Stimulated activated CD4-positive, alpha-beta T cell treated with anti-CD3 and anti-CD28 coated beads, TNF-alpha, amount 100 ng/mL, for 4 hours (primary cell): Measurements from ENCODE around the gene C19orf12.
"Not testable (repeated sequence)": the region's sequence is repeated elsewhere in the genome, so short reads cannot be mapped to it uniquely, and the experiment has no call there.

Experiments used
- DNase-seq, 3 experiments: peaks; one replicate each; pipeline ENCODE4 v3.0.0-alpha.2; 2020; ENCODE audit warnings: low read depth in 3 of 3

The C19orf12 gene

DNA sequence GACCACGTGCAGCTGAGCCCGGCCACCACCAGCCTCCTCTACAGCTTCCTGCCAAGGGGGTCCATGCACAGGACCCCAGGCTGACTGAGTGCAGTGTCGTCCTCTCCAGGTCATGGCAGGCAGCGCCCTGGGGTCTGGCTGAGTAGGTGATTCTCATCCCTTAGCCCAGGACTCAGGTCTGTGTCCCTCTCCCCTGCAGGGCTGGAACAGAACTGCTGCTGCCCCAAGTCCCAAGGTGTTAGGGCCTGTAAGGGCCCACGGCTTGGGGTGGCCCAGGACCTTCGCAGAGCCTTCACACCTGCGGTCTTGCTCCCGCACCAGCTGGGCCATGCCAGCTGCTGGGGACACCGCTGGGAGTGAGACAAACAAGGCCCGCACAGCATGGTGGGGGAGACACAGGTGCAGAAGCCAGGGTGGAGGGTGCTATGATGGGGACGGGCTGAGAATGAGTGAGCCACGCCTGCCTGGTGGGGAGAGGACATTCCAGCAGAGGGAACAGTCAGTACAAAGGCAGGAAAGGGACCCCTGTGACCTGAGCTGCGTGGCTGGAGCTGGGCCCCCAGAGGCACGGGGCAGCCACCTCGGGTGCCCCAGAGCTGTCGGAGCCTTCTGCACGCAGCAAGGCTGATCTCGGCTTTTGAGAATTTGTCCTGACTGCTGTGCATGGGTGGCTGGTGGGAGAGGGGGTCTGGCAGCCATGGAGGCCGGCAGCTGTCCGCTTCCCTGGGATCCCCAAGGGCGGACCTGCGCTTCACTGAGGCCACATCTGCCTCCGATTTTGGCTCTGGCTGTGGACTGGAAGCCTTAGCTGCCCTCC lies 37.9 kb downstream of the C19orf12 start:
- DNase-seq, result no peak

DNA sequence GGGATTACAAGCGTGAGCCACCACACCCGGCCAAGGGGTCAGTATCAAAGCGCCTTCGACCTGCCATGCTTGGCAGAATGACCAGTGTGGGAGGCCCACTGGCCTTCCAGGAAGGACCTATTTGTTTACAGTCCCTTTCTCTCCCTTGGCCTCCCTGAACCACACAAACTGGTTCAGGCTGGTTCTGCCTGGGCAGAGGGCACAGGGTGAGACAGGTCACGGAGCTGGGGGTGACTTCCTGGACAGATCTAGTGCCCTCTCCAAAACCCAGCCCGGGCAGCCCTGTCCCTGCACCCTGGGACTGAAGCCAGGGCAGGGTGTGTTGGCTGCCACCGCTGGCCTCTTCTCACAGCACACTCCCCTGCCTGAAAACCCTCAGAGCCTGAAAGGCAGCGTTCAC lies 38.5 kb downstream of the C19orf12 start:
- DNase-seq, result no peak

DNA sequence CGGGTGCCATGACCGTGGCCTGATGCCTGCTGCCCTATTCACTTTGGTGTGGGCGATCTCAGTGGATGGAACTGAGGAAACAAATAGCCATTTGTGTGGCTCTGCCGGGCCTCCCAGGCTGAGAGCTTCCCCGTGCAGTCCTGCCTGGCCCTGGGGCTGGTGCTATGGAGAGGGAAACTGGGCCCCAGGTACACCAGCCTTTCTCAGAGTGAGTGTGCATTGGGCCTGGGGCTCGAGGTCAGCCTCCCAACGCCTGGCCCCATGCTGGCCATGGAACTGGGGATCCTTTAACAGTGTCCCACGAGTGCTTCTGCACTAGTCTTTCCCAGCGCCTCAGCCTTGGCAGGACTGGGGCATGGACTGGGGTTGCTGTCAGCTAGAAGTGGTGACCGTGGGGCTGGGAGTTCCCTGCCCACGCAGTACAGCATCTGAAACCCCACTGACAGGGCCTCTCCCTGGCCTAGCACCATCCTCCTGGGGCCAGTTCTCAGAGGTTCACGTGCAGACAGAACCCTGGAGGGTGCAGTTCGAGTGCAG lies 39.3 kb downstream of the C19orf12 start:
- no peak for DNase-seq

DNA sequence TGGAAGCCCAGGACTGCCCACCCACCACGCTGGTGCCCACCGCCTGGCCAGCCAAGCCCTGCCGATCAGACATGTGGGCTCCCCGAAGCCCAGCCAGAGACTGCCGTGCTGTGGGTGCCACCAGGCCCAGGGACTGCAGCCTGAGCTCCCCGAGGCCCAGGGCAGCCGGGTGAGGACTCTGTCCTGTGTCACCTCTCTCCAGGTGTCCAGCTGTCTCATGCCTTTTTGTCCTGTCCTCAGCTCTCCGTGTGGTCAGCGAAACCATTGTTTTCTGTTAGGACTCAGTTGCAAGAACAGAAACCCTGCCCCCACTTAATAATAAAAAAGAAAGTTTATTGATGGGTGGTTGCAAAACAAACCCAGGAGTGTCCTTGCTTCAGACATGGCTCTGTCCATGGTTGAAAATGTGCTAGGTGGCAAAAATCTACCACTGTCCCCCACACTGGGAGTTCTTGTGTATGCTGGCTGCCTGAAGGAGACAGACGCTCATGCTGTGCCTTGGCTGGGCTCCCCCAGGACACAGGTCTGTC lies 39.9 kb downstream of the C19orf12 start:
- no peak for DNase-seq

DNA sequence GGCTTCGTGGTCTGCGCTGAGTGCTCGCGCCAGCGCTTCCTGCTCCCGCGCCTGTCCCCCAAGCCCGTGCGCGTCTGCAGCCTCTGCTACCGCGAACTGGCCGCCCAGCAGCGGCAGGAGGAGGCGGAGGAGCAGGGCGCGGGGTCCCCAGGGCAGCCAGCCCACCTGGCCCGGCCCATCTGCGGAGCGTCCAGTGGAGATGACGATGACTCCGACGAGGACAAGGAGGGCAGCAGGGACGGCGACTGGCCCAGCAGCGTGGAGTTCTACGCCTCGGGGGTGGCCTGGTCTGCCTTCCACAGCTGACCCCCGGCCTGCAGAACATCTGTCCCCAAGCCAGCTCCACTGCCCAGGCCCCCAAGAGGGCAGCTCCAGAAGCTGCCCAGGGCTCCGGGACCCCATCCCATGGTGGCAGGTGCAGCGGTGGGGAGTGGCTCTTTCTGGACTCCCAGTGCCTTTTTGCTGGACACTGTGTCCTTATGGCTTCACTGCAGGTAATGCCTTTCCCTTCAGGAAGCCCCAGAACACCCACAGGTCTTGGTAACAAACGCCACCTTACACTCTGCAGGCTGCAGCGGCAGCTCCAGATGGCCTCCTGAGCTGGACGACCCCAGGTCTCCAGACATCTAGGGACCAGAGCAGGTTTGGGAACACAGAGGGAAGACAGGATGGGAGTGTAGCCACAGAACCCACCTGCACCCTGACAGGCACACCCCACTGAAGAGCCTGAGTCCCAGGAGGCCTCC lies 40.5 kb downstream of the C19orf12 start:
- DNase-seq, result no peak

DNA sequence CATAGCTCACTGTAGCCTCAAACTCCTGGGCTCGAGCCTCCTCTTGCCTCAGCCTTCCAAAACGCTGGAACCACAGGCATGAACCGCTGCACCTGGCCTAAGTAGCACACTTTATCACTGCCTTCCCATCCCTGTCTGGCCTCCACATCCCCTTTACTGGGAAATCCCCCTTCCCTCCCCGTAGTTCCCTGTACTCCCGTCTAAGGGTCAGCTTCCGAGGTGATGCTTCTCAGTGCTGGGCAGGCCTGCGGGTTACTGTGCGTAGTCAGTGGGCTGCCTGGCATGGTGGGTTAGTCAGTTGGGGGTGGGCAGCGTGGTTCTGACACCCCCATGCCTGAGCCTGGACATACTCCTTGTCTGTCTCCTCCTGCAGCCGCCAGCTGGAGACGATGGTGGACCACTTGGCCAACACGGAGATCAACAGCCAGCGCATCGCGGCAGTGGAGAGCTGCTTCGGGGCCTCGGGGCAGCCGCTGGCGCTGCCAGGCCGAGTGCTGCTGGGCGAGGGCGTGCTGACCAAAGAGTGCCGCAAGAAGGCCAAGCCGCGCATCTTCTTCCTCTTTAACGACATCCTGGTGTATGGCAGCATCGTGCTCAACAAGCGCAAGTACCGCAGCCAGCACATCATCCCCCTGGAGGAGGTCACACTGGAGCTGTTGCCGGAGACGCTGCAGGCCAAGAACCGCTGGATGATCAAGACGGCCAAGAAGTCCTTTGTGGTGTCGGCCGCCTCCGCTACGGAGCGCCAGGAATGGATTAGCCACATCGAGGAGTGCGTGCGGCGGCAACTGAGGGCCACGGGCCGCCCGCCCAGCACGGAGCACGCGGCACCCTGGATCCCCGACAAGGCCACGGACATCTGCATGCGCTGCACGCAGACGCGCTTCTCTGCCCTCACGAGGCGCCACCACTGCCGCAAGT lies 41.4 kb downstream of the C19orf12 start:
- no peak for DNase-seq

DNA sequence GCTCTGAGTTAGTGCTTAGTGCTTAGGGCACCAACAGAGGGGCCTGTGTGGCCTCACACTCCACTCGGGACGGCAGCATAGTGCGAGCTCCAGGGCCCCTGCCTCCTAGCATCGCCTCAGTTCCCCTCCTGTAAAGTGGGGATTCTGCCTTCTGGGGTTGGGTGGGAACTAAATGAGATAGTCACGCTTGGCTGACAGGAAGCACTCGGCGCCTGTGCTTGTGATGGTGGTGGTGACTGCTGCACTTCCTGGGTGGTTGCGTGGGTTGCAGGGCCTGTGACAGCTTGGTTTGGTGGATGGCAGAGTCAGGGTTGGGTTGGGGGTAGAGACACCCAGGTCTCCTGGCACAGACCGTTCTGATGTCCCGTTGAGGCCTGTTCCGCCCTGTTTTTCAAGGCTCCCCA lies 42.1 kb downstream of the C19orf12 start:
- DNase-seq, result peak; percentile 68 to 85 (median 78)

DNA sequence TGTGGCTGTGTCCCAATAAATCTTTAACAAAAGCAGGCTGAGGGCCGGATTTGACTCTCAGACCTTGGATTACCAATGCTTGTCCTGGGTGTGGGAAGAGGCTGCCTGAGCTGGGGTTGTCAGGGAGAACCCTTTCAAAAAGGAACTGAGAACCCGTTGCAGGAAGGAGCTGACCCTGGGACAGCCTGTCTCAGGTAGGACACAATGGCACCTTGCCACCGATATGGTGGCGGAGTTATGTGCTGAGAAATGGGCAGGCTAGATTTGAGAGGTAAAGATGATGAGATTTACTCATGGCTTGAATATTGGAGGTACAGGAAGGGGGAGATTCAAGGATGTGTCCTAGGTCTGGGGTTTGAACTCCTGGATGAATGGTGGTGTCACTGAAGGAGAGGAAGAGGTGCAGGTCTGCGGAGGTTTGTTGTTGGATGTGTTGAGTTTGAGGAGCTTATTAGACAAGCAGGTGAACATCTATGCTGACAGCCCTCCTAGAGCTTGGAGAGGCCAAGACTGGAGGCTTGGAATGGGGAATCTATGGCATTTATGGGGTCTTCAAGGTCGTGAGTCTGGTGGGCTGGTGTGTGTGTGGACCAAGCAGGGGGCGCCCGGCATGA lies 42.6 kb downstream of the C19orf12 start:
- DNase-seq, result no peak

DNA sequence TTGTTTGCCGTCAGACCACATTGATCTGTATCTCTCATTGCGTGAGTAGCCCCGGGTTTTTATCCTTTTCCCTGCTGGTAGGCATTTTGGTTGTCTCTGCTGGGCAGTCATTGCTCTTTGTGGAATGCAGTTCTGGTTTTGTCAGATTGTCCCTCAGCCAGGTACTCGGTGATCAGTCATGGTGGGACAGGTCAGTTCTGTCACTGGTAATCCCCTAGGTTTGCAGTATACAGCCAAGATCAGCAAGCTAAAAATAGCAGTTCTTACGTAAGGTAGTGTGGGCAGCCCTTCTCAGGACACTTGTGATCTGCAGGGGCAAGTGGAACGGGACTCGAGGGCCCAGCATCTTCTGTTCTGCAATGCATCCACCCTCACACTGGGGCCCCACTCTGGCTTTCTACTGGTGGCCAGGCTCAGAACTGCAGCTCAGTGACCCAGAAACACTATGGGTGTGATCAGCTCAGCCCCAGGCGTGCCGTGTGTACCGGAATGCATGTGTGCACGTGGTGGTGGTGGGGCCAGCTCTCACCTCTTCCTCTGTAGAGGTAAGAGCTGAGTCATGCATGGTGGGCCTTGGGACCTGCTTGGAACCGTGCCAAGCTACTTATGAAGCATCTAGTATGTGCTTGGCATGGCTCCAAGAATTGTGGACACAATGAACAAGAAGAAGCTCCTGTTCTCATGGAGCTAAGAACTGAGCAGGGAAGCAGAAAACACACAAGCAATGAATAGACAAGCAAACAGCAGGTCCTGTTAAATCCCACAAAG lies 43.5 kb downstream of the C19orf12 start:
- peak; percentile 60 to 82 (median 76) for DNase-seq

DNA sequence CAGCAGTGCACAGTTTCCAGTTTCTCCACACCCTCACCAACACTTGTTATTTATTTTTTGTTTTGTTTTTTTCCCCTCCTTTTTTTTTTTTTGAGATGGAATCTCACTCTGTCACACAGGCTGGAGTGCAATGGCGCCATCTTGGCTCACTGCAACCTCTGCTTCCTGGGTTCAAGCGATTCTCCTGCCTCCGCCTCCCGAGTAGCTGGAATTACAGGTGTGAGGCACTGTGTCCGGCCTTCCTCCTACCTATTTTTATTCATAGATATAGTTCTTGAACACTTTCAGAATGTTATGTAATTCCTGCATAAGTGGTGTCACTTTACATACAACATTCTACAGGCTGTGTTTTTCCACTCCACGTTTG lies 44.1 kb downstream of the C19orf12 start:
- not testable (repeated sequence) for DNase-seq

DNA sequence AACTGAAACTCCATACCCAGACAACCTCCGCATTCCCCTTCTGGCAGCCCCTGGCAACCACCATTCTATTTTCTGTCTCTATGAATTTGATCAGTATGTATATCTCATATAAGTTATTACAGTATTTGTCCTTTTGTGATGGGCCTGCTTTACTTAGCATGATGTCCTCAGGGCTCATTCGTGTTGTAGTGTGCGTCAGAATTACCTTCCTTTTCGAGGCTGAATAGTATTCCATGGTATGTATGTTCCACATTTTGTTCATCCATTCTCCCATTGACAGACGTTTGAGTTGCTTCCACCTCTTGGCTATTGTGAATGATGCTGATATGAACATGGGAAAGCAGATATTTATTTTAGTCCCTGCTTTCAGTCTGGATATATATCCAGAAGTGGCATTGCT lies 44.8 kb downstream of the C19orf12 start:
- DNase-seq, result no peak

DNA sequence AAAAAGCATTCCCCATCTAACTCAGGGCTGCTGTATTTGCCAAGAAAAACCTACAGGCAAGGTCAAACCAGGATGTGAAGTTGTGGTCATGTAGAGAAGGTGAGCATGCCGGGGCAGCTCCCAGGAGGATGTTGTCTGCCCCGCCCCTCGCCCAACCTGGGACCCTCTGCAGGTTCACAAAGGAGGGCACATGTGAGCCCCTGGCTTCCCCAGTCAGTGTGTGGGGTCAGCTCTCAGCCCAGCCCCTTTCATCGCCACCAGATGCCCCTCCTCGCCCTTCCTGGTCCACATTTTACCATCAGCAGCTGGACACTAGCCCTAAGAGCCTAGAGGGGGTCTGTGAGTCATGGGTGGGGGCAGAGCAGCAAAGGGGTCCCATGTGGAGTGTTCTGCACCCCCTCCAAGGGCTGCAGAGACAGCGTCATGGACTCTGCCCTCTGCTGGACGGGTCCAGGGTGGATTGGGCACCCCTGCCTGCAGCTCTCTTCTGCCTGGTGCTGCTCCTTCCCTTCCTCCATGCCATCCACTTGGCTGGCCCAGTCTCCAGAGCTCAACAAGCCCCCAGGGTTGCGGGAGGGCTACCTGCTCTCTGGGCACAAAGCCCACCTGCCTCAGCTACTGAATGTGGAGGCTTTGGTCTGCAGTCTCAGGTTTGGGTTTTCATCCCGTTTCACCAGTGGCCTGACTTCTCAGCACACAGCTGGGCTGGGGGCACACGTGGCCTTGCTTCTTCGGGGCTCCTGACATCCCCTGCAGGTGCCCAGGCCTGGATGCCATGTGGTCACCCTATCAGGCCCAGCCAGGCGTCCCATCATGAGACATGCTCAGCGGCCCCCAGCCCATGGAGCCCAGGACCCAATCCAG lies 46.1 kb downstream of the C19orf12 start:
- DNase-seq, result no peak

DNA sequence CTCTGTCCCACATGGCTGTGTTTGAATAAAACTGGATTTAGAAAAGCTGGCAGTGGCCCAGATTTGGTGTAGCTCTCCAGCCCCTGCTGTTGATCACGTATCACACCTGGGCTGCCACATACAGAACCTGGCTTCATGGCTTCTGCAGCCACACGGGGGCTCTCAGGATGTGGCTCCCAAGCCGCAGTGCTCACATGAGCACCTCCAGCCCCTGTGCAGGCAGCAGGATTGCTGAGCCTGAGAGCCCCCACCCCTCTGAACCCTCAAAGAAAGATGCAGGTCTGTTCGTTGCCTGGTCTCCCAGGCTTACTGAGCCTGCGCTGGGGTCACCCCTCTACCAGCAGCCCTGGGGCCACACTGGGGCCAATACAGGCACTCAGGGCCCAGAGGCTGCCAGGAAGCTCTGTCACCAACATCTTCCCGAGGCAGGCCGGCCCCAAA lies 47.1 kb downstream of the C19orf12 start:
- DNase-seq, result no peak

DNA sequence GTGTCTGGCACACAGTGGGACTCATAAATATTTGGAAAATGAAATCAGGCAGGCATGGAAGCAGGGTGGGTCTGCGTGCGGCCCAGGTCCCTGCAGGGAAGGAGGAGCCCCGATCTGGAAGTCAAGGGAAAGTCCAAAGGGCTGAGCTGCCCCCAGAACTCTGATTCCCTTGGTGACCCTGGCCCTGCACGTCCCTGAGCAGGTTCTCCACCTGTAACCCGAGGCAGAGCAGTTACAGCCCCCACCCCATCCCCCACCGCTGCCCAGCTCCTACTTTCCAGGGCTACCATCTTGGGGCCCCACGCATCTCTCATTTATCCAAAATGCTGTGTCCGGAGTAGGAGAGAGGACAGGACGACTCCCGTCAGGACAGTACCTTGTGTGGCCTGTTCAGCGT lies 47.7 kb downstream of the C19orf12 start:
- no peak for DNase-seq

DNA sequence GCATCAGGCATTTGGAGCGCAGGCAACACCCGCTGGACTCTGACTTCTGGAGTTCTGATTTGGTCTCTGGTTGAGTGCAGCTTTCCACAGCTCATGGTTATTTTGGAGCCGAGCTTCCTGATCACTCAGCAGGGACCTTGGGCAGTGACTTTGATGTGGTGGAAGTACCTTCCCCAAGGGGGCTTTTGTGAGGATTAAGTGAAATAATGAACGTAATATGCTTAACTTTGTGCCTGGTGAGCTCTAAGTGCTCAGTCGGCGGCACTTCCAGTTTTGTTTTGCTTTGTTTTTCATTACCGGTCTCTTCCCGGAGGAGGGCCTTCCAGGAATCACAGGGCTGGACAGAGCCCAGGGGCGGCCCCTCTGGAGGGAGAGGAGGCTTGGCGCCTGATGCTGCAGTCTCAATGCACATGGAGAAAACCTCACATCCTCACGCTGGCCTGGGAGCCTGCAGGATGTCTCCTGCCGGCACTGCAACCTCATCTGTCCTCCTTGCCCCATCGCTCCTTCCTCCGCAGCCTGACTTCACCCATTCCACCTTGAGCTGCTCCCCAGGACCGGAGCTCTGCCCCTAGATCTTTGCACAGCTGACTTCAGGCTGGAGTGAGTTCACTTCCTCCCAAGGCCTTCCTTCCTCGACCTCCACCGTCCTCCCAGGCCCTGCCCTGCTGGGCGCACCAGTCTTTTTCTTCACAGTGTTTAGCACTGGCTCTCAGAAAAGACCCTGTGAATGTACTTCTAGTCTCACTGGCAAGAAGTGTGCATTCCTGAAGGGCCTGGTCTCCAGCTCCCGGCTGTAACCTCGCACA lies 48.3 kb downstream of the C19orf12 start:
- no peak for DNase-seq

DNA sequence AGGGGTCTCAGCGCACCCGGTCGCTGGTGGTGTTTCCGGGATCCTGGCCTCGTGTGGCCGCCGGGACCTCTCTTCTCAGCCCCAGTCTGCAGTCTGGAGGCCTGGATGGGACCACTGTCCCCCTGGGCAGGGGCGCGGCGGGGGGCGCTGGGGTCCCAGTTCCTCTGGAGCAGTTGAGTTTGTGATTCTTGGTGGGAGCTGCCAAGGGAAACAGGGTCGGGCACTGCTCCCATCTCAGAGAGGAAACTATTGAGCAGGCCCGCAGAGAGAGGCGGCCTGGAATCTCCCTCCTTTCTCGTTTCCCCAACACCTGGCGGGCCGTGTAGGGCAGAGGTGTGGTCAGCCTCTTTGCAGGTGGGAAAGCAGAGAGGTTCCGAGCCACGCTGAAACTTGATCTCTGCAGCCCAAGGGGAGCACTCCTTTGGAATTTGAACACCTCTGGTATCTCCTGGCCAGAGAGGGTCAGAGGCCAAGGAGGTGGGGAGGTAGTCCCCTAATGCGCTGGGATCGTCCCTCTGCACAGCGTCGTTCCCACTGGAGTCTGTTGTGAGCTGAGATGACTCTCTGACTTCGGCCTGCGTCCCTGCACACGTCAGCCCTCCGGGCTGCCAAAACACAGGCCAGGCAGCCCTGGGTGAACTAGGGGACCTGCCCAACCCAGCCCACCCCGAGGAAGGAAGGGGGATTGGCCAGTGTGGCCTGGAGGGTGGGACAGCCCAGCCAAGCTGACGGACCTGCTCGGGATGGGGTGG lies 49.1 kb downstream of the C19orf12 start:
- no peak for DNase-seq

DNA sequence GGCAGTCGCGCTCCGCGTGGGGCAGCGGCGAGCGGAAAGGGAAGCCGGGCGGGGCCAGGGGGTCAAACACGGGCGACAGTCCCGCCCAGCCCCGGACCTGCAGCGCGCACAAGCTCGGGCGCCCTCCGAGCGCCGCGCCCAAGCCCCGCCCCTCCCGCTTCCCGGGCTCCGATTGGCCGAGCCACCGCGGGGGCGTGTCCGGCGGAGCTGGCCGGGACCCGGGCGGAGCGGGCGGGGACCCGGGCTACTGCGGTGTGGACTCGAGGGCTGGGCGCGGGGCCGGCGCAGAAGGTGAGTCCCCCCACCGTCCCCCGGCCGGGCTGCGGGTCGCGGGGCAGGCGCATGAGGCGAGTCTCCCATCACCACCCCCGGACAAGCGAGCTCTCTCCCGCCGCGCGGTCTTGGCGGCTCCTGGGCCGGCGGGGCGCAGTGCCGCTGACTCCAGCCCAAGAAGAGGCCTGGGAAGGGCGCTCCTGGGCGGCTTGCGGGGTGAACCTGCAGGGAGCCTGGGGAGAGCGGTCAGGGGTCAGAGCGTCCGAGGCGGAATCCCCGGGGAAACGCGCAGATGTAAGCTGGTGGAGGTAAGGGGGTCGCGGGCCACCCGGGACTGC lies 49.7 kb downstream of the C19orf12 start, which contains the start of gene PLEKHF1:
Gene PLEKHF1, plus strand, starts transcription at position 247 of the 611 bp plus-strand sequence. CDS start 8,379 bp downstream, outside the sequence.
- DNase-seq, result peak; percentile 59 to 84 (median 68)
